HG02623 (cell line): ENCODE data around the gene SOX8.

Source experiments
- ATAC-seq: cut with Tn5 transposase; IDR thresholded peaks from one replicate; pipeline ENCODE4 v1.9.1; 2021; ENCODE audit warnings: moderate library complexity; ENCODE audit not compliant: unreplicated experiment

SOX8 gene

GRCh38 chr16:972316-973002 is 9.1 kb upstream of the SOX8 start:
- ATAC-seq, result no peak

GRCh38 chr16:973366-973765 is 8.2 kb upstream of the SOX8 start:
- no peak for ATAC-seq

GRCh38 chr16:974001-974601 is 7.5 kb upstream of the SOX8 start:
- no peak for ATAC-seq

- ATAC-seq, result no peak
Measured at GRCh38 chr16:974611-975261, 6.8 kb upstream of the SOX8 start.

DNA sequence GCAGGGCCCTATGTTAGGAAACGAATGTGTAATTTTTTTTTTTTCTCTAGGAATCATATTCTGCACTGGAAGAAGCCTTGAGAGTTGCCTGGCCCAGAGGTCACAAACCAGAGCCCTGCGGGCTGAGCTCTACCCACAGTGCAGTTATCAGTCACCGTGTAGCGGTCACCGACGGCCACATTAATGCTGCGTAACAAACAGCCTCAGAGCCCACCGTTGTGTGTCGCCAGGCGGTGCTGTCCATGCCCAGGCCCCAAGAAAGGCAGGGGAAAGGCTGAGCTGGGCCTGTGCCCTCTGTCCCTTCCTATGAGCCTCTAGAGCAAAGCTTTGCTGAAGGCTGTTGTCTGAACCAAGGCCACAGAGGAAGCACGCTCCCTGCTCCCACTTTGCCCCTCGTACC is 6.3 kb upstream of the SOX8 start:
- ATAC-seq, result no peak

- ATAC-seq, result no peak
Measured at GRCh38 chr16:976389-976931, 5.1 kb upstream of the SOX8 start.

DNA sequence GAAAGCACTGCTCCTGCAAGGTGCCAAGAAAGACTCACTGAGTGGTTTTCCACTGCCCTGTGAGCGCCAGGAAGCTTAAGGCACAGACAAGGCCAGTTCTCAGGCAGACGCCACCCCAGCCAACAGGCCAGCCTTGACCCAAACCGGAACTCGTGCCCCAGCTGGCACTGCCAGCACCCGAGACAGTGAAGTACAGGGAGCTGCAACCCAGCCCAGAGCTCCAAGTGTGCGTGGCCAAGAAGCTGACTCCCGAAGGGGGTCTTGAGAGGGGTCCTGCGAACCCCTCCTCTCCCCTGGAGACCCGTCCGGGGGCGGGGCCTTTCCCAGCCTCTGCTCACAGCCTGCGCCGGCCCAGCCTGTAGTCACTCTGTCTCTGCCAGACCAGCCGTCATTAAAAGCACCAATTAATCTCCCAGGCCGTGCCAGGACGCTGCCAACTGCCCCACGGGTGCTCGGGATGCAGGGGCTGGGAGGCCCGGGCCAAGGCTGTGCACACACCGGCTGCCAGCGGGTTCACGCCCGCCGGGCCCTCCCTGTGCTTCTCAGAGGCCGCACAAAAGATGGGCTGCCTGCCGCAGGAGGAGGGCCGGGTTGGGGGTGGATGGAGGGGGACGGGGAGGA is 4.4 kb upstream of the SOX8 start:
- ATAC-seq, result no peak

DNA sequence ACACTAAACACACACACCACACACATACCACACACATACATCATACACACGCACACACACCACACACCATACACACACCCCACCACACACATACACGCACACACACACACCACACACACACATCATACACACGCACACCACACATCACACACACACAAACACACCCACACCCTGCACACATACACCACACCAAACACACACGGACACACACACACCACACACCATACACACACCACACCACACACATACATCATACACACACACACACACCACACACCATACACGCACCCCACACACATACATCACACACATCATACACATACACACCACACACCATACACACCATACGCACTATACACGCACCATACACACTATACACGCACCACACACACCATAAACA is 3.7 kb upstream of the SOX8 start:
- ATAC-seq, result no peak

GRCh38 chr16:978403-978802 is 3.2 kb upstream of the SOX8 start:
- ATAC-seq, result no peak

DNA sequence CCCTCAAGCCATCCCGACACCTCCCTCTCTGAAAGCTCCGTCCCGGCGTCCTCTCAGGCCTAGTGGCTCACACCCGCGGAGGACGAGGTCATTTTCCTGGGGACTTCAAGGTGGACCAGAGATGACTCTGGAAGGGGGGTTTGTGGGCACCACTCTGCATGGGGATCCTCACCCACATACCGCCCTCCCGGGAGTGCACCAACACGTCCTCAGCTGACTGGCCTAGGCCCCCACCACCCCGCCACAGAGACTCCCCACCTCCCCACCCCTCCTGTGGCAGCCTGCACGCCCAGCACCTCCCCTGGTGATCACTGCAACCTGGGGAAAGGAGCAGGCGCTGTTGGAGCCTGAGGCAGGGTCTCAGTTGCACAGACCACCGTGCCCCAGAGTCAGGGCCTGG is 2.4 kb upstream of the SOX8 start:
- no peak for ATAC-seq

DNA sequence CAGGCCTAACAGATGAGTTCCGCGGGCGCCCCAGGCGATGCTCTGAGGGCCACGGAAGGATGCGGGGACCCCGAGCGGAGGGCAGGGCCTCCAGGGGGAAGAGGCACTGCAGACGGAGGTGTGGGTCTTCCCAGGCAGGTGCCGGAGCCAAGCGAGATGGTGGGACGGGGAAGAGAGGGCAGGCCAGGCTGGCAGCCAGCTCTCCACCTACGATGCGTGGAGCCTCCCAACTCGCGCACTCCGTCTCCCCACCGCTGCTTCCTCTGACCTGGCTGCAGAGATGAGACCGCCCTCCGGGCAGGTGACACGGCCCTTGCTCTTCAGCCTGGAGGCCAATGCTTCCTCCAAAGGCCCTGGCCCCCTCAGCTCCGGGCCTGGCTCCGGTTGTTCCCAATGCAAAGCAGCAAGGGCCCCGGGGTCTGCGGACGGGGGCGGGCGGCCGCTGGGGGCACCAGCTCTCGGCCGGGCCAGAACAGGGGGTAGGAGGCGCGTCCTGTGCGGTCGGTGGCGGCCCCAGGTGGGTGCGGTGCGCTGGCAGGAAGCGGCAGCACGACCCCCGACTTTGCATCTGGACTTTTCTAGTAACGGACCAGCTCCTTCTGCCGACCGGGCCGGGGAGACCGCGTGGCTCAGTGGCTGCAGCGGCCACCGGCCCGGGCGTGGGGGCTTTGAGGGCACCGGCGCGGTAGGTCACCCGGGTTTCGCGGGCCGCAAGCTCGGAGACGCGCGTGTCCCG is 1.5 kb upstream of the SOX8 start:
- ATAC-seq, result no peak

DNA sequence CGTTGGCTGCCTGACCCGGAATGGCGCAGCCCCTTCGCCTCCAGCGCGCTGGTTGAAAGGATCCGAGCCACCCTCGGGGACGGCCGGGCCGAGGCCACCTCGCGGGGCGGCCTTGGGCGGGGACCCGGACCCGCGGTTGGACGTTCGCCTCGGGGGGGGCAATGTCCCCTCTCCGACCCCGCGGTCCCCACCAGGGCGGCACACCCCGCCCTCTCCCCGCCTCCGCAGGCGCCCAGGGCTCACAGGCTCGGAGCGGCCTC is 1.0 kb upstream of the SOX8 start:
- no peak for ATAC-seq

DNA sequence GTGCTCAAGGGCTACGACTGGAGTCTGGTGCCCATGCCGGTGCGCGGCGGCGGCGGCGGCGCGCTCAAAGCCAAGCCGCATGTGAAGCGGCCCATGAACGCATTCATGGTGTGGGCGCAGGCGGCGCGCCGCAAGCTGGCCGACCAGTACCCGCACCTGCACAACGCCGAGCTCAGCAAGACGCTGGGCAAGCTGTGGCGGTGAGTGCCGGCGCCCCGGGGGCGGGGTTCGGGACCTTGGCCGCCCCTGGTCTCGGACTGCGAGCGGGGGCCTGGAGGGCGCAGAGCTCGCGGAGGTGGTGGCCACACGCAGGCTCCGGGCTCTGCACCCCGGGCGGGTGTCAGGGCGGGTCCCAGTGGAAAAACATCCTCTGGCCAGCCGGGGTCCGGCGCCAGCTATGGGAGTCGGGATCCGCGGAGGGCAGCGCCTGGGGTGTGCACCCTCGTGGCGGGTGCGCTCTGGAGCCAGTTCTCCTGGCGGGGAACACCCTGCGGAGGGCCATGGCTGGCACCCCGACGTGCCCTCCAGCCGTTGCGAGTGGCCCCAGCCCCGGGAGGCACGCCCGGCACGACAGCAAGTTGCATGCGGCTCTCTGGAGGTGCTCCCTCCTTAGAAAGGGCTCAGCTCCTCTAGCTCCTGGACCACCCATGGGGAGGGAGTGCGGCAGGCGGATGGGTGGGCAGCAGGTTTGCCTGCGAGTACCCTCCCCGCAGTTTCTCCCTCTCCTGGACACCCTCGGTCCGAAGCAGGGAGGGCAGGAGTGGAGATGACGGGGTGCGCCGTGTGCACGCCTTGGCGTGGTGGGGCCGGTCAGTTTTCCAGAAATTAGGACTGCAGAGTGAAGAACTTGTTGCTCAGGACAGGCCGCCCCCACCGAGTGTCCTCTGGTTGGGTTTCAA is 824 bp downstream of the SOX8 start:
- no peak for ATAC-seq

DNA sequence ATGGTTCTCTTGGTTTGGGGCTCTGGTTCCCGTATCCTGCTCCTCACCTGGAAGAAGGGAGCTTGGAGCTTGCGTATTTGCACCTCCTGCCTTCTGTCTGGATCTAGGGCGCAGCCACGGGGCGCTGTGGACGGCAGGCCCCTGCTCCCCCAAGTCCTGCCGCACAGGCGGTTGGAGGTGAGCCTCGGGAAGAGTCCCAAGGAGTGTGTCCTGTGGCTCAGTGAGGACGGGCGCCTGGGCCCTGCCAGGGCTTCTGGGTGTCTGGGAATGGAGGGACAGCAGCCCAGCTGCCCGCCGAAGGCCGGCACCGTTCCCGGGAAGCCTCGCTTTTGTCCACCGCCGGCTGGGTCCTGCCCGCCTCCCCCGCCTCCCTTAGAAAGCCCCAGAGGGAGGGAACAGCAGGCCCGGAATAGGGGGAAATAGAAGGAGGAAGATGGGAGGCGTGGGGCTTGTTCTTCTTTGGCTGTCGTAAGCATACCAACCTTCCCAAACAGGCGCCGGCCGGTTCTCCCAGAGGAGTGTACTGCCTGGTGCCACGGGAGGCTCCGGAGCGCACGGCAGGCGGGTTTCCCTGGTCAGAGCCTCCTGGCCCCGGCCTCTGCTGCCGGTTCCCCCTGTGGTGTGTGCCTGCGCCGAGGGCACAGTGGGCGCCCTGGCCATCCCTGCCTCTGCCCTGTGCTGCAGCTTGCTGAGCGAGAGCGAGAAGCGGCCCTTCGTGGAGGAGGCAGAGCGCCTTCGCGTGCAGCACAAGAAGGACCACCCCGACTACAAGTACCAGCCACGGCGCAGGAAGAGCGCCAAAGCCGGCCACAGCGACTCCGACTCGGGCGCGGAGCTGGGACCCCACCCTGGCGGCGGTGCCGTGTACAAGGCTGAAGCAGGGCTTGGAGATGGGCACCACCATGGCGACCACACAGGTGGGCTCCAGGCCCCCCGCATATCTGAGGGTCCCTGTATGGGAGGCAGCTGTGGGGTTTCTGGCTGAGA is 1.8 kb downstream of the SOX8 start:
- no peak for ATAC-seq

DNA sequence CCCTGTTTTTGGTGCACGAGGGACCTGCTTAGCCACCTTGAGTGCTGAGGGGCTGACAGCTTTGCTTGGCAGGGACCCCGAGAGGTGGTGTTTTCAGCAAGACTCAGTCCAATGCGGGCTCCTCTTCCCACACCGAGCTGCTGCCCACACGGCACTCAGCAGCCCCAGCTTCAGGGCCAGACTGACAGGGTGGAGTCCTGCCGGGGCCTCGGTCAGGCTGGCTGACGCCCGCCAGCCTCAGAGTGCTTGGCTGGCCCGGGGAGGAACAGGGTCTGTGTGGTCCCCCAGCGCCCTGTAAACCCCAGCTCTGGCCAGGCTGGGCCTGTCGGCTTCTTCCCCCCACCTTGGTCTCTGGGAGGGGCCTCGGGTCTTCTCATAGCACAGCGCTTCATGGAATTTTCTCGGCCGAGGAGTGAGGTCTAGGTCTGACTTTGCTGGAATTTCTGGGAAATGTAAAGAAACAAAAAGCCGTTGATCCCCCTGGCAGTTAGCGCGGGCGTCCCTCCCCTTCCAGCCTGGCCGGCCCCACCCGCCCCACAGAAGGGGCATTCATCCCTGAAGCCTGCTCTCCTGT is 2.6 kb downstream of the SOX8 start:
- ATAC-seq, result no peak

- ATAC-seq, result no peak
Measured at GRCh38 chr16:984736-985636, 3.4 kb downstream of the SOX8 start.

DNA sequence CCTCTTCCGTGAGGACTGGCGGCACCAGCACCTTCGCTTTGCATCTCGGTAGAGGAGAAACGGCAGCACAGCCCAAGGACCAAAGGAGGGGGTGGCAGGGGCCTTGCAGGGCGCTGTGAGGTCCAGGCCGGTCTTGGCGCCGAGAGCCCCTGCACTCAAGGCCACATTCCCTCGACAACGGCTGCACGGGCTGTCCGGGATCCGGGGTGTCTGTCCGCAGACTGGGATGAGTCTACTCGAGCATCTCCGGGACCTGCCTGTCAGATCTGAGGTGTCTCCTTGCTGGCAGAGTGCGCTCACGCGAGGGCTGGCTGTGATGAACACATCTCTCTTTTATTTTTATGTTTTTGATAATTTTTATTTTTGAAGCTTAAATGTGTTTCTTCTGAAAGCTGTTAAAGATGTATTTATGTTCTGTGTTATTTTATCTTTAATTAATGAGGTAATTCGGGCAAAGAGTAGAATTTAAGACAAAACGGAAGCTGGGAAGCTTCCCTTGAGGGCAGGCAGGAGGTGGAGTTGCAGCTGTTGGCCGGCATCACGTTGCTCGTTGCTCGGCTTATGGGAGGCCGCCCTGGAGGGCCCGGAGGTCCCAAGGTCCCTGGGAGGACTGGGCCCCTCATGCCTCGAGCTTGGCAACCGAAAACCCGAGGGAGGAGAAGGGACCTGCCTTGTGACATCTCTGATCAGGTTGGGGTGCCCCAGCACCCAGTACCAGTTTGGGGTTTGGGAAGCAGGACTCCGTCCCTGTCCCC is 4.3 kb downstream of the SOX8 start:
- ATAC-seq, result no peak
